Fibroblast of upper back skin (primary cell): ENCODE measurements around the gene CACNA1S.

Source experiments
- DNase-seq: peaks from one replicate; pipeline ENCODE4 v3.0.0-alpha.2; 2013

Gene CACNA1S

DNA sequence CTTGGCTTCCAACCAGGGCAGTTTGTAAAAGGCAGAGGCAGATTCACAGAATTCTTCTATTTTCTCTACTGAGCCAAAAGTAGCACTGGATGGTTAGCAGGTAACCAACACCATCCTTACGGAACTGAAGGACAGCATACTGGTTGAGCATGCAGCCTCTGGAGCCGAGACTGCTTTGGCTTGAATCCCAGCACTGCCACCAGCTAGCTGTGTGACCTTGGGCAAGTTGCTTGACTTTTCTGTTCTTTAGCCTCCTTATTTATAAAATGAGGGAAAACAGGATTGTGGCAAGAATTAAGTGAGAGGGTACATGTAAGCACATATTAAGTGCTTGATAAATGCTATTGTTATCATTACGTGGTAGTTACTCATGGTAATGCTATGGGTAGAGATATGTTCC lies 19.5 kb downstream of the CACNA1S start:
- DNase-seq, result no peak

- no peak for DNase-seq
Observed at GRCh38 chr1:201091256-201091655, 21.0 kb downstream of the CACNA1S start.

GRCh38 chr1:201090541-201090940 lies 21.7 kb downstream of the CACNA1S start:
- DNase-seq, result peak; percentile 33

DNA sequence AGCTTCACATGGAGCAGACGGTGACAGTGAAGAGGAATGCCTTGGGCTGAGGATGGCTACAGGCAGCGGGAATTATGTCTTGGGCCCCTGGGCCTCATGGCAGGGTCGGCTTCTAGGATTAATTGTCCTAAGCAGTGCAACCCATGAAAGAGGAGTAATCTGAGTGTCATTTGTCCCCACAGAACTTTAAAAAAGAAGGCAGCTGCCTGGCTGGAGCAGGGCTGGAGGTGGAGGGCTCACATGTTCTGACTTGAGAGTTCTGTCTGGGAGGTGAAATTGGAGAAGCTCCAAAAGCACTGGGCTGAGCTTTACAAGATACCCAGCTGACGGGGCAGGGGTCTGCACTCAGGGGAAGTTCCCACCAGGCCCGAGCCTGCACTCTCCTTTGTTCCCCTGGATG lies 22.6 kb downstream of the CACNA1S start:
- DNase-seq, result no peak

DNA sequence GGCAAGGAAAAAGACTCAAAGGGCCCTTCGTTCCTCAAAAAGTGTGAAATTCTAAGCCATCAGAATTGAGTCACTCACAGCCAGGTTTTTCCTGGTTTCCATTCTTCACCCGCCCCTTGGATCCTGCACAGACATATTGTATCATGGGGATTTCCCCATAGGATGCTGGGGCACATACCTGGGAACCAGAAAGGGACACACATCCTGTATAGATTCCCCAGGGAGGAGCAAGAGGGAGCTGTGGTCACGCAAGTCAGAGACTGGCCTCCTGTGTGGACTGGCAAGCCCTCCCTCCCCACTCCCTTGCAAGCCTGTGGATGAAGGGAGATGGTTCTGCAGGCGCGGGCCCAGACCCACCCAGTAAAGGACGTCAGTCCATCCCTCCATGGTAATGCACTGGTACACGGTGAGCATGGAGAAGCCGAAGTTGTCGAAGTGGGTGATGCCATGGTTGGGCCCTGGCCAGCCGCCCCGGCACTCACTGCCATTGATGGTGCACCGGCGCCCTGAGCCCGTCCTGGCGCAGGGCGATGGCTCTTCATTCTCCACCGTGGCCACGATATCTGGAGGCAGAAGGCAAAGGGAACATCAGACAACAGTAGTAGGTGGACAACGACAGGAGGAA lies 23.2 kb downstream of the CACNA1S start:
- no peak for DNase-seq

DNA sequence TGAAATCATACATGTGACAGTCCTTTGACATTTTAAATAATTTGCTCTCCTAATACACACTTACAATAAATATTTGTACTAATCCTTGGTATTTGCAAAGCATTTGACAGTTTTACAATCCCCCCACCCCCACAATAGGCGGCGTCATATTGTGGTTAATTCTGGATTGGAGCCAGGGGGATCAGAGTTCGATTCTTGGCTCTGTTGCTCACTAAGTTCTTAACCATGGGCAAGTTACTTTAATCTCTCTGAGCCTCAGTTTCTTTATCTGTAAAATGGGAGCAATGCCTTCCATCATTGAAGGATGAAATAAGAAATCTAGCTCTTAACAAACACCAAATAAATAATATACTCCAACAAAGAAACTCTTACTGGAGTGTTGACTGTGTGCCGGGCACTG lies 23.8 kb downstream of the CACNA1S start:
- no peak for DNase-seq

DNA sequence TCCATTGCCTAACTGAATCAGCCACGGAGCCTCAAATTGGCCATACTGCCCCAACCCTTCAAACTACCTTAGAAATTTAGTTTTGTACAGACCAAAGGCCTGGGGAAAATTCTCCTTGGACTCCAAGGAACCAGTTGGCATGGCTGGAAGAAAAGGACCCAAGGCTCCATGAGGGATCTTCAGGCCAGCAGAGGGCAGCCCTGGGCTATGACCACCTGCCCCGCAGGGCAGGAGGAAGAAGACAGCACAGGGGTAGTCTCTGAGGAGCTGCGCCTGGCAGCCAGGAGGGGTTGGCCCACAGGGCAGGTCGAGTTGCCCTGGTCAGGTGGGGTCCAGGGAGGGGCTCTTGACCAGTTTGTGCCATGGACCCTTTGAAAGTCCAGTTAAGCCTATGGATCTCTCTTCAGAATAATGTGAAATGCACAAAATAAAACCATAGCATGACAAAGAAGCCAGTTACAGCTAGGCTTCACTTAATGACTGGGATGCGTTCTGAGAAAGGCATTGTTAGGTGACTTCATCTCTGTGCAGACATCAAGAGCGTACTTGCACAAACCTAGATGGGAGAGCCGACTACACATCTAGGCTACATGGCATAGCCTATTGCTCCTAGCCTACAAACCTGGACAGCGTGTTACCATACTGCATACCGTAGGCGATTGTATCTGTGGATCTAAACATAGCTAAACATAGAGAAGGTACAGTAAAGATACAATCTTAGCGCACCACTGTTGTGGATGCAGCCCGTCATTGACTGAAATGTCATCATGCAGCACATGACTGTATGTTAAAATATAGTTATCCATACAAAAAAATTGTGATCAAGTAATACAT lies 26.1 kb downstream of the CACNA1S start:
- DNase-seq, result peak; percentile 35

GRCh38 chr1:201084295-201084694 lies 27.9 kb downstream of the CACNA1S start:
- no peak for DNase-seq

GRCh38 chr1:201083741-201084140 lies 28.5 kb downstream of the CACNA1S start:
- no peak for DNase-seq

DNA sequence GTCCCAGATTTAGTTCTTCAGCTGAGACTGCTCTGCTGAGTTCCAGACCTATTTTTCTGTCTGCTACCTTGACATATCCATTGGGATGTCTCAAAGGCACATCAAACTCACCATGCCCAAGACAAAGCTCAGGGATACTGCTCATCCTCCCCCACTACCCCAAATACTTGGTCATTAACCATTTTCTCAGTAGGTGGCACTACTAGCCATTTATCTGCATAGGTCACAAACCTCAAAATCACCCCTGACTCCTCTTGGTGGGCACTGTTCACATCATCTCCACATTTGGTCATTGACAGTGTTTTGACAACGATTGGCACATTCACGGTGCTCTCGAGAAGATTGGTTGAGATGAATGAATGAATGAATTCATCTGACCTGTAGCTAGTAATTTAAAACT lies 32.1 kb downstream of the CACNA1S start:
- DNase-seq, result no peak

- DNase-seq, result no peak
Observed at GRCh38 chr1:201077736-201078135, 34.5 kb downstream of the CACNA1S start.

- no peak for DNase-seq
Observed at GRCh38 chr1:201077116-201077515, 35.1 kb downstream of the CACNA1S start.

- DNase-seq, result no peak
Observed at GRCh38 chr1:201076092-201076491, 36.1 kb downstream of the CACNA1S start.

DNA sequence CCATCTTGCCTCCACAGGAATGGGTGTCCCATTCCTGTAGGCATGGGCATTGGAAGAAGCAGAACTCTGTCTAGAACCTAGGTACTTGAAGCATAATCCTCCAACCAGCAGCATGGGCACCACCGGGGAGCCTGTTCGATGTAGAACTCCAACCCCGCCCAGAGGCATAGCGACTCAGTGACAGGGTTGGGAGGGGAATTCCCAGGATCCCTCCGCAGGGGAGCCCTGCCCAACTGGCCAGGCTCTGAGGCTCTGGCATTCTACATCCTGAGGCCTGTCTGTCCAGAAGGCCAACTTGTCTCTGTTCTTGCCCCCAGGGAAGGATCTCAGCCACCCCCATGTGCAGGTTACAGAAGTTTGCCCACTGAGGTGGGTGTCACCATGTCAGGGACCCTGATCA lies 38.2 kb downstream of the CACNA1S start:
- no peak for DNase-seq

- no peak for DNase-seq
Observed at GRCh38 chr1:201072922-201073321, 39.3 kb downstream of the CACNA1S start.

DNA sequence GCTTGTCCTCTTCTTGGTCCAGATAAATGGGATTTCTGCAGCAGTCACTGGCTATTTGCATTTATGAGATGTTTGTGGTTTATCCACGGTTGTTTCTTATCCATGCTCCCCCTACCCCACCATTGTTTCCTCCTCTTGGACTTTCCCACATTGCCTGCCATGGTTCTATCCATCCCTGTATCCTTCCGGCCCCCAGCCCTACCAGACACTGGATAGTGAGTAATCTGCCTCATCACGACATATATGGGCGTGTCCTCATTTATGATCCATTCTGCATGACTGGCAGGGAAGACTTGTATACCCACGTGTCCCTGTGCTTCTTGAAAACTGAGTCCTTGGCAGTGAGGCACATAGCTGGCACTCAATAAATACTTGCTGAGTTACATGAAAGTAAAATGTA lies 40.1 kb downstream of the CACNA1S start:
- DNase-seq, result no peak

- no peak for DNase-seq
Observed at GRCh38 chr1:201069636-201070035, 42.6 kb downstream of the CACNA1S start.

DNA sequence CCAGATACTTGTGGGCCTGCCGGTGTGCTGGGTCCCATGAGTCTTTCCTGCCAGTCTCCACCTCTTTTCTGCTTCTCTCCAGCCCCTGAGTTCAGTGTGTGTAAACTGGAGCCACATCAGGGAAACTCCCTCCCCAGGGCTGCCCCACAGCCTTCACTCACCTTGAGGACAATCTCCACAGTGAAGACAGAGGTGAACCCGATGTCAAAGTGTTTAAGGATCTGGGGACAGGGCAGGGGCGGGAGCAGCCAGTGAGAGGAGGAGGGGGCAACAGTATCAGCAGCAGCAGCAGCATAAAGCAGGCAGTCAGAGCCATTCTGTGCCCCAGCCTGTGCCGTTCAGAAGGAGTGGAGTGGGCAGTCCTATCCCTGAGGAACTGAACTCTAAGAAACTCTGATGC lies 43.2 kb downstream of the CACNA1S start:
- DNase-seq, result no peak

DNA sequence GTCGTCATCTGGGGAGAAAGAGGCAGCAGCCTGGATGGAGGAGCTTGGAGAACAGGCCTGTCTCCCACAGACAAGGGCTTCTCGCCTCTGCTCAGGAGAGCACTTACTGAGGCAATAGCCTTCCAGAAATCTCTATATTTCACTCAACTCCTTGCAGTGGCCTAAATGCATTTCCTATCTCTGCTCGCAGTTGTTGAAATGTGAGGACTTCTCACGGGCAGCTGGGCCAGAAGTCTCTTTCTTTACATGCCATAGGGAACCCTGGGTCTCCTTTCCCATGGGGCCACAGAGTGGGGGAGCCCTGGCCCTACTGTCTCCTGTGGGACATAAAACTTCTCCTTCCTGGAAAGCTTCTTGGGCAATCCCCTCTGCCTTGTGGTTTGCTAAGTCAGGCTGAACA lies 45.2 kb downstream of the CACNA1S start:
- no peak for DNase-seq

GRCh38 chr1:201065686-201066085 lies 46.5 kb downstream of the CACNA1S start:
- no peak for DNase-seq

- DNase-seq, result no peak
Observed at GRCh38 chr1:201064806-201065205, 47.4 kb downstream of the CACNA1S start.

- no peak for DNase-seq
Observed at GRCh38 chr1:201063145-201063544, 49.1 kb downstream of the CACNA1S start.

GRCh38 chr1:201062511-201063091 lies 49.6 kb downstream of the CACNA1S start:
- no peak for DNase-seq

DNA sequence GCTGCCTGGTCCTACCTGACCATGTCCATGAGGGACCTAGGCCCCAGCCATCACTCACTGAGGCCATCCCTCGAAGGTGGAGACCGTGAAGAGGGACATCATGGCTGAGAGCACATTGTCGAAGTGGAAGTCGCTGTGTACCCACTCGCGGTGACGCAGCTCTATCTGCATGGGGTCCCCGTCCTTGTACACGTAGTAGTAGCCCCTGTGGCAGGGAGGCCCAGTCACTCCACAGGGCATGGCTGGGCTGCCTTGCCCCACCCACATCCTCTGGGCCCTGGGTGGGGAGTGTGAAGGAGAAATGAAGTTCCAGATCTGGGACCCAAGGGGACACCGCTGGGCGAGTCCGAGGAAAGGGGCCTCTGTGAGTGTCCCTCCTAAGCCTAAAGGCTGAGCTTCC lies 50.3 kb downstream of the CACNA1S start:
- DNase-seq, result no peak
